Natural killer cell treated with Interleukin-12 subunit alpha and Interleukin-12 subunit beta and Interleukin-15 and Interleukin-18, amount 100 ng/mL, for 72 hours (primary cell): ENCODE results near the gene TEAD4. TPM values are rescaled to one million over a fixed set of nuclear protein-coding genes. Genes with fewer than 3 reads are reported as not detected.

Experiments
- ATAC-seq, 2 donors: fragments of 150-1000 bp; cut with Tn5 transposase in 1 of 2; sonication (Bioruptor Pico), chemical (Tn5 transposase) in 1 of 2; 2 replicates each; pipeline ENCODE4 v1.10.0; 2021
- DNase-seq: peaks from one replicate; pipeline ENCODE4 v3.0.0; 2022; ENCODE audit warnings: low spot score
- H3K27ac Mint-ChIP-seq, 2 donors: 1 replicate in 1 of 2; 2 replicates in 1 of 2; pipeline ENCODE4 v1.8.0; 2022; ENCODE audit warnings: mixed read lengths in 2 of 2, mild to moderate bottlenecking in 1 of 2, moderate library complexity in 1 of 2
- H3K27me3 Mint-ChIP-seq, 2 donors: 1 replicate in 1 of 2; 2 replicates in 1 of 2; pipeline ENCODE4 v1.8.0; 2022; ENCODE audit warnings: mixed read lengths in 2 of 2
- H3K36me3 Mint-ChIP-seq: one replicate; pipeline ENCODE4 v1.8.0; 2022; ENCODE audit warnings: mixed read lengths
- H3K4me1 Mint-ChIP-seq, 2 donors: 1 replicate in 1 of 2; 2 replicates in 1 of 2; pipeline ENCODE4 v1.8.0; 2022; ENCODE audit warnings: low read depth in 2 of 2, mixed read lengths in 2 of 2, mild to moderate bottlenecking in 1 of 2
- H3K4me3 Mint-ChIP-seq: one replicate; pipeline ENCODE4 v1.8.0; 2022; ENCODE audit warnings: mixed read lengths
- H3K9me3 Mint-ChIP-seq: 2 replicates; pipeline ENCODE4 v1.8.0; 2022; ENCODE audit warnings: mixed read lengths
- total RNA-seq, 2 donors: library from RNA; stranded (reverse); gene quantifications; one replicate each; pipeline ENCODE4 v1.2.3, GENCODE V29; 2022

The TEAD4 gene
- total RNA-seq, 2 donors from 2014 or later: 0.33 TPM; not detected in 1

- H3K27ac Mint-ChIP-seq: no peak overlapping the region
- H3K4me3 Mint-ChIP-seq: no peak overlapping the region
- peaks cover 0 to 4% of the 10 kb centered on the region in 2 donors for H3K27me3 Mint-ChIP-seq
Observed at GRCh38 chr12:2944401-2945047, 14.7 kb upstream of the TEAD4 start.

GRCh38 chr12:2949411-2949810 lies 9.8 kb upstream of the TEAD4 start:
- no peak for DNase-seq
- Mint-ChIP-seq H3K27me3 (peaks cover 0 to 4% of the 10 kb centered on the region in 2 donors), H3K36me3 (no peaks in the 10 kb centered on the region), H3K9me3 (no peaks in the 10 kb centered on the region), H3K4me3 (no peak overlapping the region), H3K4me1 (no peaks in the 10 kb centered on the region), H3K27ac (no peak overlapping the region)
- ATAC-seq: no peak

More at GRCh38 chr12:2944401-2945047, 14.7 kb upstream of the TEAD4 start:
- ATAC-seq (peak; percentile 41 to 49), DNase-seq (no peak)
- Mint-ChIP-seq H3K36me3 (no peaks in the 10 kb centered on the region), H3K4me1 (no peaks in the 10 kb centered on the region), H3K9me3 (no peaks in the 10 kb centered on the region)

- Mint-ChIP-seq H3K27ac (no peak overlapping the region), H3K4me1 (peaks cover 9 to 11% of the 10 kb centered on the region in 2 donors), H3K27me3 (peaks cover 33 to 37% of the 10 kb centered on the region in 2 donors), H3K36me3 (no peaks in the 10 kb centered on the region), H3K9me3 (no peaks in the 10 kb centered on the region), H3K4me3 (no peak overlapping the region)
- ATAC-seq (no peak), DNase-seq (no peak)
Observed at GRCh38 chr12:2955888-2956287, 3.3 kb upstream of the TEAD4 start.

GRCh38 chr12:2957816-2958431 lies 1.3 kb upstream of the TEAD4 start:
- Mint-ChIP-seq H3K4me1 (peaks cover 11 to 12% of the 10 kb centered on the region in 2 donors), H3K27ac (no peak overlapping the region), H3K9me3 (no peaks in the 10 kb centered on the region), H3K36me3 (no peaks in the 10 kb centered on the region), H3K27me3 (peaks cover 44 to 47% of the 10 kb centered on the region in 2 donors), H3K4me3 (peak overlapping the region; percentile 72)
- DNase-seq (no peak), ATAC-seq (no peak)

- Mint-ChIP-seq H3K4me3 (peak overlapping the region; percentile 72), H3K27ac (no peak overlapping the region), H3K27me3 (peaks cover 50 to 54% of the 10 kb centered on the region in 2 donors), H3K9me3 (no peaks in the 10 kb centered on the region), H3K36me3 (no peaks in the 10 kb centered on the region), H3K4me1 (peaks cover 11 to 12% of the 10 kb centered on the region in 2 donors)
- DNase-seq (no peak), ATAC-seq (no peak)
Observed at GRCh38 chr12:2958432-2959191, 585 bp upstream of the TEAD4 start.

GRCh38 chr12:2959505-2960389 lies 550 bp downstream of the TEAD4 start:
- DNase-seq (no peak), ATAC-seq (peak; percentile 34 to 37)
- H3K36me3 Mint-ChIP-seq: no peaks in the 10 kb centered on the region
- H3K9me3 Mint-ChIP-seq: no peaks in the 10 kb centered on the region
- H3K27me3 Mint-ChIP-seq: peaks cover 51 to 56% of the 10 kb centered on the region in 2 donors
- peak overlapping the region; percentile 32 for H3K4me3 Mint-ChIP-seq
- no peak overlapping the region for H3K27ac Mint-ChIP-seq
- peaks cover 11 to 12% of the 10 kb centered on the region in 2 donors for H3K4me1 Mint-ChIP-seq

GRCh38 chr12:2960390-2960956 lies 1.3 kb downstream of the TEAD4 start:
- H3K27me3 Mint-ChIP-seq: peaks cover 51 to 56% of the 10 kb centered on the region in 2 donors
- no peaks in the 10 kb centered on the region for H3K9me3 Mint-ChIP-seq
- no peak for ATAC-seq
- DNase-seq: no peak
- no peaks in the 10 kb centered on the region for H3K36me3 Mint-ChIP-seq
- H3K4me1 Mint-ChIP-seq: peaks cover 11 to 12% of the 10 kb centered on the region in 2 donors
- H3K4me3 Mint-ChIP-seq: peak overlapping the region; percentile 8
- no peak overlapping the region for H3K27ac Mint-ChIP-seq

GRCh38 chr12:2960996-2961616 lies 1.9 kb downstream of the TEAD4 start:
- ATAC-seq (no peak), DNase-seq (no peak)
- Mint-ChIP-seq H3K4me1 (peaks cover 11 to 12% of the 10 kb centered on the region in 2 donors), H3K9me3 (no peaks in the 10 kb centered on the region), H3K36me3 (no peaks in the 10 kb centered on the region), H3K27ac (no peak overlapping the region), H3K4me3 (peak overlapping the region; percentile 8), H3K27me3 (peaks cover 53 to 54% of the 10 kb centered on the region in 2 donors)

- DNase-seq: no peak
- Mint-ChIP-seq H3K36me3 (no peaks in the 10 kb centered on the region), H3K27me3 (peaks cover 48 to 49% of the 10 kb centered on the region in 2 donors), H3K4me1 (peaks cover 11 to 12% of the 10 kb centered on the region in 2 donors), H3K9me3 (no peaks in the 10 kb centered on the region), H3K4me3 (no peak overlapping the region), H3K27ac (no peak overlapping the region)
- no peak for ATAC-seq
Observed at GRCh38 chr12:2961705-2962104, 2.5 kb downstream of the TEAD4 start.

GRCh38 chr12:2963154-2963759 lies 4.1 kb downstream of the TEAD4 start:
- no peak for ATAC-seq
- Mint-ChIP-seq H3K27me3 (peaks cover 33 to 38% of the 10 kb centered on the region in 2 donors), H3K36me3 (no peaks in the 10 kb centered on the region), H3K27ac (no peak overlapping the region), H3K4me3 (no peak overlapping the region), H3K9me3 (no peaks in the 10 kb centered on the region), H3K4me1 (peaks cover 11 to 12% of the 10 kb centered on the region in 2 donors)
- no peak for DNase-seq

GRCh38 chr12:2963760-2964292 lies 4.6 kb downstream of the TEAD4 start:
- peaks cover 7 to 8% of the 10 kb centered on the region in 2 donors for H3K4me1 Mint-ChIP-seq
- ATAC-seq (peak in 1 of 2 donors; percentile 44), DNase-seq (no peak)
- H3K9me3 Mint-ChIP-seq: no peaks in the 10 kb centered on the region
- H3K4me3 Mint-ChIP-seq: no peak overlapping the region
- peaks cover 28 to 34% of the 10 kb centered on the region in 2 donors for H3K27me3 Mint-ChIP-seq
- no peak overlapping the region for H3K27ac Mint-ChIP-seq
- no peaks in the 10 kb centered on the region for H3K36me3 Mint-ChIP-seq

- H3K4me1 Mint-ChIP-seq: no peaks in the 10 kb centered on the region
- ATAC-seq: no peak
Observed at GRCh38 chr12:2967651-2968050, 8.5 kb downstream of the TEAD4 start.

More at GRCh38 chr12:2967651-2968050, 8.5 kb downstream of the TEAD4 start:
- Mint-ChIP-seq H3K4me3 (no peak overlapping the region), H3K36me3 (no peaks in the 10 kb centered on the region), H3K9me3 (no peaks in the 10 kb centered on the region), H3K27me3 (peaks cover 19 to 27% of the 10 kb centered on the region in 2 donors), H3K27ac (no peak overlapping the region)
- no peak for DNase-seq
